ENCODE results near the gene PRKG1. TPM values are rescaled to one million over a fixed set of nuclear protein-coding genes. Genes with fewer than 3 reads are reported as not detected.

The PRKG1 gene
- total RNA-seq, 6 experiments from 2014 or later = 1.1 to 2.0 (median 1.3) TPM

GRCh38 chr10:51363415-51363814 lies 289.1 kb downstream of the PRKG1 start:
- no peaks in the 10 kb centered on the region for H3K9me3 ChIP-seq
- no peaks in the 10 kb centered on the region for H3K4me1 ChIP-seq
- TF ChIP-seq POLR2A (IDR thresholded peaks at IDR 0.05) = no peak
- no peak for TF ChIP-seq CTCF (IDR thresholded peaks at IDR 0.05)
- no peaks in the 10 kb centered on the region for H3K36me3 ChIP-seq
- H3K4me3 ChIP-seq = no peak overlapping the region
- no peaks in the 10 kb centered on the region for H3K27me3 ChIP-seq
- DNase-seq (no peak), ATAC-seq (no peak)
- intact Hi-C loops (cut with DNase I) = no loop called here
- 44% methylated on average over 4 of the region's 4 CpGs for WGBS (ENCODE audit: insufficient coverage, low coverage, low lambda C conversion rate, missing lambda C conversion rate)
- no peak overlapping the region for H3K27ac ChIP-seq

GRCh38 chr10:51364674-51365073 lies 290.4 kb downstream of the PRKG1 start:
- intact Hi-C loops (cut with DNase I) = no loop called here
- H3K4me1 ChIP-seq = no peaks in the 10 kb centered on the region
- ATAC-seq (no peak), DNase-seq (no peak)
- no peaks in the 10 kb centered on the region for H3K36me3 ChIP-seq
- 27% methylated on average over 2 of the region's 2 CpGs for WGBS (ENCODE audit: insufficient coverage, low coverage, low lambda C conversion rate, missing lambda C conversion rate)
- TF ChIP-seq CTCF (IDR thresholded peaks at IDR 0.05) (no peak), POLR2A (IDR thresholded peaks at IDR 0.05) (no peak)
- no peak overlapping the region for H3K27ac ChIP-seq
- H3K4me3 ChIP-seq = no peak overlapping the region
- no peaks in the 10 kb centered on the region for H3K9me3 ChIP-seq
- H3K27me3 ChIP-seq = no peaks in the 10 kb centered on the region

GRCh38 chr10:51366044-51366443 lies 291.8 kb downstream of the PRKG1 start:
- no peak overlapping the region for H3K4me3 ChIP-seq
- H3K27ac ChIP-seq = no peak overlapping the region
- ATAC-seq = no peak
- H3K36me3 ChIP-seq = no peaks in the 10 kb centered on the region
- no peaks in the 10 kb centered on the region for H3K9me3 ChIP-seq
- WGBS (ENCODE audit: insufficient coverage, low coverage, low lambda C conversion rate, missing lambda C conversion rate) = 33% methylated on average over 1 of the region's 1 CpG
- H3K27me3 ChIP-seq = no peaks in the 10 kb centered on the region
- DNase-seq = no peak
- H3K4me1 ChIP-seq = no peaks in the 10 kb centered on the region
- TF ChIP-seq CTCF (IDR thresholded peaks at IDR 0.05) (no peak), POLR2A (IDR thresholded peaks at IDR 0.05) (no peak)
- intact Hi-C loops (cut with DNase I) = no loop called here

GRCh38 chr10:51367127-51367526 lies 292.8 kb downstream of the PRKG1 start:
- no peak for DNase-seq
- WGBS (ENCODE audit: insufficient coverage, low coverage, low lambda C conversion rate, missing lambda C conversion rate) = 40% methylated on average over 4 of the region's 4 CpGs
- H3K9me3 ChIP-seq = no peaks in the 10 kb centered on the region

More at GRCh38 chr10:51367127-51367526, 292.8 kb downstream of the PRKG1 start:
- no peak overlapping the region for H3K27ac ChIP-seq
- no peaks in the 10 kb centered on the region for H3K4me1 ChIP-seq
- H3K27me3 ChIP-seq = no peaks in the 10 kb centered on the region
- H3K4me3 ChIP-seq = no peak overlapping the region
- H3K36me3 ChIP-seq = no peaks in the 10 kb centered on the region
- ATAC-seq = no peak
- intact Hi-C loops (cut with DNase I) = no loop called here
- TF ChIP-seq CTCF (IDR thresholded peaks at IDR 0.05) = no peak
- TF ChIP-seq POLR2A (IDR thresholded peaks at IDR 0.05) = no peak
